ENCODE measurements around the gene TBC1D12. TPM values are rescaled to one million over a fixed set of nuclear protein-coding genes. Genes with fewer than 3 reads are reported as not detected.

TBC1D12 gene
- total RNA-seq, 2 experiments from 2014 or later = 1.9 to 3.9 TPM

GRCh38 chr10:94407668-94408067 is 5.3 kb downstream of the TBC1D12 start:
- POLR2A ChIA-PET = interaction anchor here (0.7 kb wide), 1 partner anchor 116 kb away, joined by 3 read pairs; no protein-coding TSS in a partner anchor
- peaks cover 4% of the 10 kb centered on the region; the same call in 1 of the 2 replicates for H3K79me2 ChIP-seq (ENCODE audit: insufficient read depth, low read depth, low read length)
- DNase-seq (ENCODE audit: low spot score) = no peak
- H3K4me1 ChIP-seq (ENCODE audit: insufficient read depth, low read length, poor library complexity, severe bottlenecking) = no peaks in the 10 kb centered on the region
- no peaks in the 10 kb centered on the region for H3K36me3 ChIP-seq (ENCODE audit: insufficient read depth, low read length)
- no peaks in the 10 kb centered on the region for H4K20me1 ChIP-seq (ENCODE audit: insufficient read depth, low read length)
- no peak for TF ChIP-seq CTCF (conservative IDR thresholded peaks at IDR 0.05; ENCODE audit: low read length)
- TF ChIP-seq EZH2phosphoT487 (IDR thresholded peaks at IDR 0.05; ENCODE audit: borderline replicate concordance, low read depth, low read length) = no peak
- intact Hi-C loops (cut with micrococcal nuclease; ENCODE audit: unreplicated experiment) = loop anchor here (10.0 kb wide), 1 partner anchor 1133 kb away; no protein-coding TSS in a partner anchor
- no peaks in the 10 kb centered on the region for H3K9me2 ChIP-seq (ENCODE audit: insufficient read depth, low read length)
- H3K4me2 ChIP-seq (ENCODE audit: low read length) = no peak overlapping the region
- no TSS peak for BruUV-seq (replicated peaks)
- no peak overlapping the region for H2AFZ ChIP-seq (ENCODE audit: low read length)
- H3K4me3 ChIP-seq (ENCODE audit: low read depth, low read length, poor library complexity, severe bottlenecking) = no peak overlapping the region
- CTCF ChIA-PET (ENCODE audit: unreplicated experiment) = no interaction called here
- H3K9me3 ChIP-seq (ENCODE audit: low read length) = no peaks in the 10 kb centered on the region
- no peak overlapping the region for H3K27ac ChIP-seq (ENCODE audit: low read depth, low read length, poor library complexity, severe bottlenecking)

- Histone ChIP-seq H3K9me2 (ENCODE audit: insufficient read depth, low read length) (no peaks in the 10 kb centered on the region), H3K9me3 (ENCODE audit: low read length) (no peaks in the 10 kb centered on the region), H3K36me3 (ENCODE audit: insufficient read depth, low read length) (no peaks in the 10 kb centered on the region), H4K20me1 (ENCODE audit: insufficient read depth, low read length) (no peaks in the 10 kb centered on the region), H3K79me2 (ENCODE audit: insufficient read depth, low read depth, low read length) (peaks cover 4% of the 10 kb centered on the region; the same call in 1 of the 2 replicates), H3K27ac (ENCODE audit: low read depth, low read length, poor library complexity, severe bottlenecking) (no peak overlapping the region), H2AFZ (ENCODE audit: low read length) (no peak overlapping the region), H3K4me2 (ENCODE audit: low read length) (no peak overlapping the region), H3K4me1 (ENCODE audit: insufficient read depth, low read length, poor library complexity, severe bottlenecking) (no peaks in the 10 kb centered on the region), H3K4me3 (ENCODE audit: low read depth, low read length, poor library complexity, severe bottlenecking) (no peak overlapping the region)
- intact Hi-C loops (cut with micrococcal nuclease; ENCODE audit: unreplicated experiment) = loop anchor here (10.0 kb wide), 1 partner anchor 1134 kb away; no protein-coding TSS in a partner anchor
- no TSS peak for BruUV-seq (replicated peaks)
- ChIA-PET POLR2A (interaction anchor here (0.7 kb wide), 2 partner anchors 37 to 385 kb away, joined by 5 read pairs; no protein-coding TSS in a partner anchor), CTCF (ENCODE audit: unreplicated experiment) (no interaction called here)
- DNase-seq (ENCODE audit: low spot score) = no peak
- TF ChIP-seq CTCF (conservative IDR thresholded peaks at IDR 0.05; ENCODE audit: low read length) (no peak), EZH2phosphoT487 (IDR thresholded peaks at IDR 0.05; ENCODE audit: borderline replicate concordance, low read depth, low read length) (no peak)
Observed at GRCh38 chr10:94409021-94409657, 6.8 kb downstream of the TBC1D12 start.

- DNase-seq (ENCODE audit: low spot score) = no peak
- no peaks in the 10 kb centered on the region for H3K36me3 ChIP-seq (ENCODE audit: insufficient read depth, low read length)
- POLR2A ChIA-PET = interaction anchor here (0.6 to 1.3 kb wide), 3 partner anchors 9 to 12 kb away, joined by 3 to 4 read pairs (median 3); no protein-coding TSS in a partner anchor
- H3K27ac ChIP-seq (ENCODE audit: low read depth, low read length, poor library complexity, severe bottlenecking) = no peak overlapping the region
- H3K4me1 ChIP-seq (ENCODE audit: insufficient read depth, low read length, poor library complexity, severe bottlenecking) = no peaks in the 10 kb centered on the region
- H2AFZ ChIP-seq (ENCODE audit: low read length) = no peak overlapping the region
- no TSS peak for BruUV-seq (replicated peaks)
- CTCF ChIA-PET (ENCODE audit: unreplicated experiment) = interaction anchor here (0.6 kb wide), 1 partner anchor 1568 kb away, joined by 3 read pairs; no protein-coding TSS in a partner anchor
- TF ChIP-seq CTCF (conservative IDR thresholded peaks at IDR 0.05; ENCODE audit: low read length) (no peak), EZH2phosphoT487 (IDR thresholded peaks at IDR 0.05; ENCODE audit: borderline replicate concordance, low read depth, low read length) (no peak)
- intact Hi-C loops (cut with micrococcal nuclease; ENCODE audit: unreplicated experiment) = no loop called here
- H3K9me2 ChIP-seq (ENCODE audit: insufficient read depth, low read length) = no peaks in the 10 kb centered on the region
- no peaks in the 10 kb centered on the region for H3K79me2 ChIP-seq (ENCODE audit: insufficient read depth, low read depth, low read length)
- H3K4me2 ChIP-seq (ENCODE audit: low read length) = no peak overlapping the region
- no peaks in the 10 kb centered on the region for H4K20me1 ChIP-seq (ENCODE audit: insufficient read depth, low read length)
- H3K4me3 ChIP-seq (ENCODE audit: low read depth, low read length, poor library complexity, severe bottlenecking) = no peak overlapping the region
- no peaks in the 10 kb centered on the region for H3K9me3 ChIP-seq (ENCODE audit: low read length)
Observed at GRCh38 chr10:94411304-94411703, 9.0 kb downstream of the TBC1D12 start.

Measured in OCI-LY7 (cell line).